HG03558 (cell line): ENCODE measurements around the gene POC1A.

Experiments
- ATAC-seq: cut with Tn5 transposase; IDR thresholded peaks from one replicate; pipeline ENCODE4 v1.9.1; 2021; ENCODE audit warnings: moderate number of reproducible peaks; ENCODE audit not compliant: unreplicated experiment; ENCODE audit errors: extremely low read depth

The POC1A gene

DNA sequence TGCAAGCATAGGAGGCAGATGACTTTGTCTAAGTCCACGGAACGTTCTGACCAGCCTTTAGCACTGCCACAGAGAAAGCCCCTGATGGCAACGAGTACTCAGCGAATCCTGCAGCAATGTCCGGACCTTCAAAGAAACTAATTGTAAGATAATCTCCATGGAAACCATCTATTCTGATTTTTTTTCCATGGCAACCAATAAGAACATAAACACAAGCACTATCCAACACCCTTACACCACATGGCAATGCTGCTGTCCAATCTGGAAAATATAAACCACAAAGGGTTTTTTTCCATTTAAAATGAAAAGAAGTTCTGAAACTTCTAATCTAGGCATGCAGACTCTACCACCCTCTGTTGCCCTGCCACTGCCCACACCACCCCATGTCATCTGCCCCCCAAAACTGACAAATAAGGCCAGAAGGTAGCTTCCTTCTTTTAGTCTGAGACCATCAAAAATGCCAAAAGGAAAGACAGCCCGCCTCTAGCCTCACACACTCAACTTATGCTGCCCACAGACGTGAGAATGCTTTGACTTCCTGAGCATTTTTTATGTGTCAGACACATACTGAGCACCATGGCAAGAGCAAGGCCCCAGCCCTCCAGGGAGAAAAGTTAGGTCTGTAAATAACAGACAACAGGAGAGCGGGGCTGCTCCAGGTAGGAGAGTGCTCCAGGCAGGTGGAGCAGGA, 44.5 kb downstream of the POC1A start:
- no peak for ATAC-seq

GRCh38 chr3:52108302-52109232, 45.7 kb downstream of the POC1A start:
- no peak for ATAC-seq

GRCh38 chr3:52106951-52107611, 47.1 kb downstream of the POC1A start:
- no peak for ATAC-seq

DNA sequence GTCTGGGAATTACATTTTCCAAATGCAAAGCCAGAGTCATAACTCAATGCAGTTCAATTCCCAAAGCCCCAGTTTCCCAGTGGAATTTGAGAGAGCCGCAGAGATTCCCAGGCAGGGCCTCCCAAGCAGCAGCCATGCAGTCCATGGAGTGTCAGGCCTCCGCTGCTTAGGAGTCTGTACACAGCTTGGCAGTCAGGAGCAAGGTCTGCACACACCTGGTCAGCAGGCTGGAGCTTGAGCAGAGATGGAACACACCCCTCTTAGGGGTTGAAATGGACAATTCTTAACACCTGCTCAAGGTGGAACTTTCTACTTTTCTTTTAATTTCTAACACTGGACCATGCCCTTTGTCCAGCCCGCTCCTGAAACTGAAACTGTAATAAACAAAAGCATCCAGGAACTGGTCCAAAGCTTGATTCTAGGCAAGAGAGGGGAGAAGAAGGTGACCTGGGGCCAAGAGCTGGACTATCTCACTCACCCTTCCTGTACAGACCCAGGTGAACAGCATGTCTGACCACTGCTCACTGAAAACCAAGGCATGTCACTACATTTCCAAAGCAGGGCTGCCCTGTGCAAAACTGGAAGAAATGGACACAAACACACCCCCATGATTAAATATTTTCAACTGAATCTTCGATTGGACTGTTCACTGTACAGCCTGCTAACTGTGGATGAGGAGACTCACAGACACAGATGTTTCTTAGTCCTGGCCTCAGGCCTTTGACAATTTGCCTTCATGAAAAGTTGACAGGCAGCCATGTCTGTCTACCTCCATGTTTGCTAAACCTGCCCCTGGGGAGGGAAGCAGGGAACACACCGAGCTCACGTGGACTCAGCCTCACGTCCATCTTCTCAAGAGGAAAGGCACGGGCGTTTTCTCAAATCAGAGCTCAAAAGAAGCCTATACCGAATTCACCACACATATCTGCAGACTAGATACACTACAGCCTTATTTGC, 49.3 kb downstream of the POC1A start:
- ATAC-seq, result no peak

GRCh38 chr3:52102934-52103333, 51.3 kb downstream of the POC1A start:
- ATAC-seq, result no peak

- no peak for ATAC-seq
Measured at GRCh38 chr3:52099001-52099401, 55.2 kb downstream of the POC1A start.

- ATAC-seq, result no peak
Measured at GRCh38 chr3:52097851-52098507, 56.2 kb downstream of the POC1A start.

GRCh38 chr3:52095990-52096775, 58.0 kb downstream of the POC1A start:
- no peak for ATAC-seq

DNA sequence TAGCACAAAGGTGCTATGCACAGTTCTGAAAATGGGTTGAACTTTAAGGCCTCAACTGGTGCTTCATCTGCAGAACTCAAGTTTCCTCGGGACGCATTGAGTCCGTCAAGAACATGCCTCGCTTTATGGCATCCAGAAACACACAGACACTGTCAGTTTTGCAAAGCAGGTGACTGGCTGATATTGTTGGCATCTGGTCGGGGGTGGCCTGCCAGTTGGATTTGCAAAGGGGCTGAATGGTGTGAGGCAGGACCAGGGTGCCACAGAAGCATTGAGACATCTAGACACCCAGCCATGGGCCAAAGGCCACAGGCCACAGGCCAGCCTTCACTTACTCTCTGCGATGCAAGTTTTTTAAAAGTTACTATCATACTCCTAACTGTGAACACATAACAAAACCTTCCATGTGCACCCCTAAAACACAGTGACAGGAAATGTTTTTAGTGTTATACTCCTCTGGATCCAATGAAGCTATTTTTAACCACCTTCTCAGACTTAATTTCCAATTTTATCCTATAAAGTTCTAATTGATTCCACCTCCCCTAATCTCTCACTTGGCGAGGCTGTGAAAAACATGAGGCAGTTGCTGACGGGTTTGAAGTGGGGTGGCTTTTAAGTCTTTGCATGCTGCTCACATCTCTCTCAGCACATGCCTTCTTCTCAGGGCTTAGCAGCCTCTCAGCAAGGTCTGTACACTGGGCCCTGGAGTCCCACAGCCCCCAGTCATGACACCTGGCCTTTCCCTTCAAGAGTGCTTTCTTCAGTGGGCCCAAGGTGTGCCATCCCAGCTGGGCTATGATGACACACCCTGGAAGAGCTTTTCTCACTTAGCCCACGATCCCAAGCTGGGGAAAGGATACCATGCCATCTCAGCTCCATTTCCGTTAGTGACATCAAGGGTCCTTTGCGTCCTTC, 59.4 kb downstream of the POC1A start:
- no peak for ATAC-seq

- ATAC-seq, result no peak
Measured at GRCh38 chr3:52093756-52094545, 60.3 kb downstream of the POC1A start.

GRCh38 chr3:52092891-52093290, 61.3 kb downstream of the POC1A start:
- ATAC-seq, result no peak

DNA sequence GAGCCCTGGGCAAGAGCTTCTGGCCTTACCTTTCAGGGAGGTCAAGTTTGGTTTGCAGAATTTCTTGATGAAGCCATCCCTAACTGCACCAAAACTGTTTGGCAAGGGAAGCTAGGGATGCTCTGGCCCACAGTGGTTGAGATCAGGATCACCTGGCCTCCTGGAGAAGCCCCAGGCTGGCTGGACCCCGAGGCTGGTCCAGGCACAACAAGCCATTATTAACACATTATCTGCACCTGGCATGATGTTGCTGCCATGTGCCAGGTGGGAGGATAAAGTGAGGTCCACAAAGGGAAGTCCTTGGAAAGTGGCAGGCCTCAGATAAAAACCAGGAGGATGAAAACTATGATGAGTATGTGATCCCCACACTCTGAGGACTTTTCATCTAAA, 62.0 kb downstream of the POC1A start:
- ATAC-seq, result no peak

- ATAC-seq, result no peak
Measured at GRCh38 chr3:52091586-52092270, 62.5 kb downstream of the POC1A start.

GRCh38 chr3:52090933-52091468, 63.2 kb downstream of the POC1A start:
- ATAC-seq, result no peak

DNA sequence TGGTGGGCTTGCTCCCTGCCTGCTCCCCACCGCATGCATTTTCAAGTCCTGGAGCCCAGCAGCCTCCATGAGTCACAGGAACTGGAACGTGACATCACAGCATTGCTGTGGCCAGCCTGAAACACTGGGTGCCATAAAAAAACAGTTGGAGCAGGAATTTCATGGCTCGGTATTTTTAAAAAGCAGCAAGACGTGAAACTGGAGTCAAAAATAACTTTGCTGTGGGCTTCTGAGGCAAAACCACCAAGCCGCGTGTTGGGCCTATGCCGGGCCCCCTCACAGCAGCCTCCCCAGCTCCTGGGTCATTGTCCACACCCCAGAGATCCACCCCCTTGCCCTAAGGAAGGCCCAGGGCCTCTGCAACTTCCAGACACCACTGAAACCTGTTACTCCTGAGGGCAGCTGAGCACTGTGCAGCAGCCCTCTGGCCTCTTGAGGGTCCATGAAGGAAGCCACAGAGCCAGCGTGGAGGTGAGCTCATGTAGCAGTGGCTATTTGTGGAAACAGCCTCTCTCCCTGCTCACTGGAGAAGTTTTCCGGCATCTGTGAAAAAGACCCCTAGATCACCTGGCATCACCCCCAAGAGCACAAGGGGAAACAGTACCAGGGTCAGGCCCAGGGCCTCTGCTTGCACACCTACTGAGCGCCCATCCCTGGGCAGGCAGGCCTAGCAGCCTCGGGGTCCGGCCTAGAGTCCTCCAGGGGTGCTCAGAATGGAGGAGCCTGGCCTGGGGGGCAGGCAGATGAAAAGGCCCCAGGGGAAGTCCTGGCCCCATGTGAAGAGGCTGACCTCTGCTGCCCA, 63.9 kb downstream of the POC1A start:
- no peak for ATAC-seq
